ENCODE measurements around the gene AMIGO2.
"Not testable (repeated sequence)": the region's sequence is repeated elsewhere in the genome, so short reads cannot be mapped to it uniquely, and the experiment has no call there.

The AMIGO2 gene

GRCh38 chr12:47073951-47074350, 5.8 kb downstream of the AMIGO2 start:
- no peak for DNase-seq (ENCODE audit: low read depth)

GRCh38 chr12:47071241-47071852, 8.4 kb downstream of the AMIGO2 start:
- DNase-seq (ENCODE audit: low read depth), result no peak

GRCh38 chr12:47070310-47070709, 9.4 kb downstream of the AMIGO2 start:
- no peak for DNase-seq (ENCODE audit: low read depth)

- peak; percentile 93 for DNase-seq (ENCODE audit: low read depth)
These were observed 11.2 kb downstream of the AMIGO2 start for GRCh38 chr12:47068539-47068938.

- DNase-seq (ENCODE audit: low read depth), result no peak
These were observed 11.9 kb downstream of the AMIGO2 start for GRCh38 chr12:47067771-47068431.

GRCh38 chr12:47067176-47067575, 12.6 kb downstream of the AMIGO2 start:
- no peak for DNase-seq (ENCODE audit: low read depth)

- DNase-seq (ENCODE audit: low read depth), result peak; percentile 39
These were observed 13.3 kb downstream of the AMIGO2 start for GRCh38 chr12:47066278-47067025.

GRCh38 chr12:47065546-47065945, 14.2 kb downstream of the AMIGO2 start:
- no peak for DNase-seq (ENCODE audit: low read depth)

GRCh38 chr12:47058640-47059039, 21.1 kb downstream of the AMIGO2 start:
- DNase-seq (ENCODE audit: low read depth), result not testable (repeated sequence)

- not testable (repeated sequence) for DNase-seq (ENCODE audit: low read depth)
These were observed 22.8 kb downstream of the AMIGO2 start for GRCh38 chr12:47056944-47057343.

- not testable (repeated sequence) for DNase-seq (ENCODE audit: low read depth)
These were observed 23.9 kb downstream of the AMIGO2 start for GRCh38 chr12:47055856-47056255.

GRCh38 chr12:47054659-47055058, 25.1 kb downstream of the AMIGO2 start:
- DNase-seq (ENCODE audit: low read depth), result no peak

- DNase-seq (ENCODE audit: low read depth), result no peak
These were observed 25.8 kb downstream of the AMIGO2 start for GRCh38 chr12:47053961-47054360.

GRCh38 chr12:47052274-47052673, 27.5 kb downstream of the AMIGO2 start:
- DNase-seq (ENCODE audit: low read depth), result no peak

- not testable (repeated sequence) for DNase-seq (ENCODE audit: low read depth)
These were observed 28.5 kb downstream of the AMIGO2 start for GRCh38 chr12:47051291-47051690.

GRCh38 chr12:47048541-47048940, 31.2 kb downstream of the AMIGO2 start:
- no peak for DNase-seq (ENCODE audit: low read depth)

GRCh38 chr12:47041327-47041726, 38.4 kb downstream of the AMIGO2 start:
- no peak for DNase-seq (ENCODE audit: low read depth)

GRCh38 chr12:47039756-47040155, 40.0 kb downstream of the AMIGO2 start:
- DNase-seq (ENCODE audit: low read depth), result no peak

- DNase-seq (ENCODE audit: low read depth), result no peak
These were observed 40.7 kb downstream of the AMIGO2 start for GRCh38 chr12:47039079-47039478.

GRCh38 chr12:47038270-47038748, 41.5 kb downstream of the AMIGO2 start:
- no peak for DNase-seq (ENCODE audit: low read depth)

- DNase-seq (ENCODE audit: low read depth), result no peak
These were observed 44.3 kb downstream of the AMIGO2 start for GRCh38 chr12:47035484-47035883.

- DNase-seq (ENCODE audit: low read depth), result no peak
These were observed 45.1 kb downstream of the AMIGO2 start for GRCh38 chr12:47034661-47035060.
